Measurements from ENCODE around the gene ANKFN1.

Gene ANKFN1

GRCh38 chr17:56144223-56144622 lies 9.1 kb upstream of the ANKFN1 start:
- no peak for DNase-seq

DNA sequence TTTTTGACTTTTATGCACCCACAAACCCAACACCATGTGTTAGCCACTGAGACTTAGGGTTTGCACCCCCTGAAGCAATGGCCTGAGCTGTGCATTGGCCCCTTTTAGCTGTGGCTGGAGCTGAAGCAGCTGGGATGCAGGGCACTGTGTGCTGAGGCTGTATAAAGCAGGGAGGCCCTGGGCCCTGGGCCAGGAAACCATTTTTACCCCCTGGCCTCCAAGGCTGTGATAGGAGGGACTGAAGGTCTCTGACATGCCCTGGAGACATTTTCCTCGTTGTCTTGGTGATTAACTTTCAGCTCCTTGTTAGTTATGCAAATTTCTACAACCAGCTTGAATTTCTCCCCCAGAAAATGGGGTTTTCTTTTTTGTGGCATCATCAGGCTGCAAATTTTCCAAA lies 6.7 kb upstream of the ANKFN1 start:
- DNase-seq, result no peak

GRCh38 chr17:56148333-56148732 lies 4.9 kb upstream of the ANKFN1 start:
- DNase-seq, result no peak

- DNase-seq, result no peak
Observed at GRCh38 chr17:56149266-56150036, 3.8 kb upstream of the ANKFN1 start.

GRCh38 chr17:56150649-56151048 lies 2.6 kb upstream of the ANKFN1 start:
- no peak for DNase-seq

GRCh38 chr17:56157845-56158244 lies 4.6 kb downstream of the ANKFN1 start:
- no peak for DNase-seq

GRCh38 chr17:56158344-56158743 lies 5.1 kb downstream of the ANKFN1 start:
- DNase-seq, result no peak

- no peak for DNase-seq
Observed at GRCh38 chr17:56158915-56159825, 5.9 kb downstream of the ANKFN1 start.

- no peak for DNase-seq
Observed at GRCh38 chr17:56159826-56160380, 6.6 kb downstream of the ANKFN1 start.

- no peak for DNase-seq
Observed at GRCh38 chr17:56160422-56160821, 7.1 kb downstream of the ANKFN1 start.

- no peak for DNase-seq
Observed at GRCh38 chr17:56165072-56165641, 11.9 kb downstream of the ANKFN1 start.

DNA sequence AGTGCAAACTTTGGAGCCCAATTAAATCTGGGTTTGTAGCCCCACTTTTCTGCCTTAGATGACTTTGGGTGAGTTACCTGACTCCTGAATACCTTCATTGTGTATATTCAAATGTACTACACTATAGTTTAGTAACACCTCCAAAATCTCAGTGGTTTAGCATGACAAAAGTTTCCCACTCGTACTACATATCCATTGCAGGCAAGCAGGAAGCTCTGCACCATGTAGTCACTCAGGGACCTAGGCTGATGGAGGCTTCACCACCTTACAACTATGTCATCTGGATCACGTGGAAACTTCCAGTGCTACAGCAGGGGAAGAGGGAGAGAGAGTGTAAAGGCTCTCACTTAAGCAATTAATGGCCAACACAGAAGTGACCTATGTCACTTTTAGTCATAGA lies 14.2 kb downstream of the ANKFN1 start:
- no peak for DNase-seq

DNA sequence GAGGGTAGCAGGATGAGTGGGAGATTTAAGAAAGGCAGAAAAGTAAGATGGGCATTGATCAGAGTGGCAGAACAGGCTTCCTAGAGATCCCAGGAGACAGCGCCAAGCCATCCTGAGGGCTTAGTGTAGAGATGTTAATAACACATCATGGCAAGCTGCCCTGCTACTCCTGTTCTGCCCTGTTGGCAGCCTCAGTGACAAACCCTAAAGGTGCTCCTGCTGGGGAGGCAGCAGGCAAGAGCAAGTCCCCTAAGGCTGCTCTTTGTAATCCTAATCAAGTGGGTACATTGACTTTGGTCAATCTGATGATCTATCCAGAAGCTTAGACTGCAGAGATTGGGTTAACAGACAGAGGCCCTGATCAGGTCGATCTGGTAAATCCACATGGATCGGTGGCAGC lies 16.3 kb downstream of the ANKFN1 start:
- DNase-seq, result no peak

DNA sequence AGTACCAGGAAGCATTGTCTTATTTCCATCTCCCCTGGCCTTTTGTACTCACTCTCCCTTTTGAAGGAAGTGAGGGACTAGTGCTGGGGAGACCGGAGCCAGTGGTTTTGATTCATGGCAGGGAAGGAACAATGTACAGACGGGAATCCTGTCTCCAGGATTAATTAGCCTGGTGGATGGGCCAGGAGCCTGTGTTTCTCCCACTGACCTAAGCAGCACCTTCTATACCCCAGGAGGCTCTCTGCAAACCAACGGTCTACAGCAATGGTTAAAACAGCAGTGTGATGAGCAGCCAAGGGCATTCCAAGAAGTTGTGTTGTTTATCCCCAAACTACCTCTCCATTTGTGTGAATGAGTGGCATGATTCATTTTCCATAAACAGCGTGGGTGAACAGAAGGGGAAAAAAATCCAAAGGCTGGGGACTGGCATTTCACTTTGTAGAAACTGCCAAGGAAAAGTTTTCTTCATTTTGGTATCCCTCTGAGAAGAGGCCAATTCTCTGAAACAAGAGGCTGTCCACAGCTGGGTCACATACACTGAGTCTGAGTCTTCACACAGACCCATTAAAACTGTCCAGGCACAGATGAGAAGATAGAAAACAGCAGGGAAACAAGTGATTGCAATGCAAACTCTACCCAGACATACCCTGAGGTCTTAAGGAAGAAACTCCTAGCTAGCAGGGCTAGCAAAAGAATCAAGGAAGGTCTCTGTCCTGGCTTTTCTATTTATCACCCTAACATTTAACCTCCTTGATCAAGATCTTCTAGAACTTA lies 18.1 kb downstream of the ANKFN1 start:
- DNase-seq, result no peak

GRCh38 chr17:56172517-56172982 lies 19.3 kb downstream of the ANKFN1 start:
- DNase-seq, result no peak

DNA sequence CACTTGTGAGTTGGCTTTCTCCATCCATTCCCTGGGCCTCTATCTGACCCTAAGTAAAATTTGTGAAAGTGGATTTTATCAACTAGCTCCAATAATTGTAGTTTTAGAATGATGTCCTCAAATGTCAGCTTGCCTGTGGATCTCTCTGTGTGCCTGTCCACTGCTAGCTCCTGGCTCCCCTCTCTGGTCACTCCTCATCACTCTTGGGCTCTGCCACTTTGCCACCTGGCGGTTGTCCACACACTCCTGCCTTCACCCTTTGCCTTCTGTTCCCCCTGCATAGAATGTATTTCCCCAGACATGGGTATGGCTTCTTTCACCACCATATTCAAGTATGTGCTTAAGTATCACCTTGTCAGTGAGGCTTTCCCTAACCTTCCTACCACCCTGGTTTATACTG lies 19.8 kb downstream of the ANKFN1 start:
- DNase-seq, result no peak

DNA sequence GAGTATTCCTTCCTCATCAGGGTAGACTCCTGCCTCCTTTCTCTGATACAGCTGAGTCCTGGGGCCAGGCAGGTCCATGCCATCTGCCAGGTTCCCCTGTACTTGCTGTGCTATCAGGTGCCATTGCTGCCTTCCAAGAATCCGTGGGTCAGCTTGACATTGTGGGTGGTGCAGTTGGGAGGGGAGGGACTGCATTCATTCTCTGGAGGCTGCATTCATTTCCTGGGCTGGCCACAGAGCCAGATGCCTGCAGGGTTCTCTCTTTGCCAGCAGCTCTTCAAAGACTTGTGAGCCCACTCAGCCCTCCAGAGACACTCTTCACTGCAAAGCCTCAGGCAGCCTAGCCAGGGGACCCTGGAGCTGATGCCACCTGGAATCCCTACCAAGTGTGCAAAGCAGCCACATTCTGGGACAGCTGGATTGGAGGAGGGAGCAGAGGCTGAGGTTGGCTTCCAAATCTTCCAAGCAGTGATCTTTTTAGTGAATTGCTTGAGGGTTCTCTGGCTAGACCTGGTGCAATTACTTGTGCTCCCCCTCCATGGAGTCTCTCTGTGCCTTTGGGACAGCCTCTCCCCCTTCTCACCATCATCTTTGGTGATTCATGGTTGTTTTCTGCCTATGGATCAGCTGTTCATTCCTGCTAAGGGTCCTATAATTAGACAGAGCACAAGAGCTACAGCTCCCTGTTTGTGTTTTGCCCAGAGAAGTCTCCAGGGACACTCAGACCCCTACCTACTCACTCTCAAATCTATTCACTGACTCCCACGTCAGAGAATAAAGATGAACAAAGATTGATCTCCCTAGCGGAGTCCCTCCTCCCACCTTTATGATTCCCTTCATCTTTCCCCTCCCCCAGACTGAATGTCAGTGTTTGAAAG lies 20.9 kb downstream of the ANKFN1 start:
- DNase-seq, result no peak

DNA sequence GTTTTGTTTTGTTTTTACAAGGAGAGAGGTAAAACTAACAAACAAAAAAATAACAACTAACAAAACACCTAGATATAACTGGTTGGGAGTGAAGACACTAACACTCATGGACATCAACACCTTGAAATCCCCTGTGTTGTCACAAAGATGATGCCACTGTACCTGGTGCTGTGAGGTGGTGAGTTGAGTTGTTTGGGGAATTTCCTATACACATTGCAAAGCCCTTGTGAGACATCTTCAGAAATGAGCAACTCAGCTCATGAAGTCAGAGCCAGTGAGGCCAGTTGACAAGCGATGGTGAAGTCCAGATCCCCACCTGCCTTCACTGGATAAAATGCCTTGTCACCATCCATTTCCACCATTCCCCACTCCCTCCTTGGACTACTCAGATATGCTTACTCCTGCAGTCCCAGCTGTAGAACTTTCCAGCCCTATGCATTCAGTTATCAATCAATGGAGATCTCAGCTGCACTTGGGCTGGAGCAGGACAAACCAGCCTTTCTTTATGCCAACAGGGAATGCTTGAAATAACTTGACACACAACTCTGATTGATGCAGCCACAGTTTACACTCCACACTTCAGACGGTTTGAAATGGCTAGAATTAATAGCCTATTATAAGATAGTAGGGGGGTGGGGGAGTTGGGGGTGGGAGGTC lies 22.2 kb downstream of the ANKFN1 start:
- DNase-seq, result no peak

DNA sequence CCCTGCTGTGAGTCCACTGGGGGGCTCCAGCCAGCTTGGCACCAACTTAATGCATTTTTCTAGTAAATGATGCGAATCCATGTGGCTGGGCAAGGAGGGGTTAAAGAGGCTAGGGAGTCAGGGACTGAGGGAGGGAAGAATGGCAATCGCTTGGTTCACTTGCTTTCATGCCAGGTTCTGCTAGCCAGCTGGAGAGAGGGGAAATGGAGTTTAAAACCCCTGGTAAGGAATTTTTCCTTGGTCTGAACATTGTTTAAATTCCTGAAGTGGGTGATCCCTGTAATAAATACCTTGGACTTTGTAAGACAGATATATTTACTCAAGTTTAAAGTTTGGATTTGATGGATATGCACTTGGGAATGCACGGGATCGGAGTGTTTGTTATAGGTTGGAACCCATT lies 22.8 kb downstream of the ANKFN1 start:
- DNase-seq, result no peak

DNA sequence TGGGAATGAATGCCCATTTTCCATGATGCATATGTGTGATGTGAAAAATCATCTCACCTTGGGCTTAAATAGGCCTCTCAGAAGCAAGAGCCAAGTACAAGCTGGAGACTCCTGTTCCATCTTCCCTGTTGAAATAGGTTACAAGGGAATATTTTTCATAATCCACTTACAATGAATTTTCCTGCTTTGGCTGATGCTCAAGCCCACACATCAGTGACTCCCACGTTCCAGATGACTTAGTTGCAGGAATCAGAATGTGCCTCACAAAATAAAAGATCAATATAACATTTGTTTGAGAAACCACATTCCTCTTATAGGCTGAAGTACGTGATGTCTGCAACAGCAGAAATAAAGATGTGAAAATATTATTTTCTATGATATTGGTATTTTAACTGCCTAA lies 24.1 kb downstream of the ANKFN1 start:
- DNase-seq, result no peak

GRCh38 chr17:56178203-56178602 lies 24.9 kb downstream of the ANKFN1 start:
- DNase-seq, result no peak

All from NCI-H2081 treated with DMSO at 0.1 percent for 48 hours (cell line).